ENCODE data around the gene LDHA. TPM values are rescaled to one million over a fixed set of nuclear protein-coding genes. Genes with fewer than 3 reads are reported as not detected.

LDHA gene
- total and polyA plus RNA-seq, 2 of the 13 experiments (the other 11 are each of a cell fraction or from before 2014, with no cell fraction given), result 805 to 1,547 TPM

- Histone ChIP-seq H3K27ac (ENCODE audit: extremely low read length, insufficient read depth, low read length) (no peak overlapping the region), H3K4me3 (replicated peaks in 1 of 3; ENCODE audit: insufficient read depth in 1 of 3, low read depth in 2 of 3, low read length in 3 of 3) (no peak overlapping the region), H4K20me1 (ENCODE audit: insufficient read depth, low read length) (no peaks in the 10 kb centered on the region), H3K79me2 (ENCODE audit: insufficient read depth, low read length) (no peaks in the 10 kb centered on the region), H3K9ac (ENCODE audit: insufficient read depth, low read depth, low read length) (no peak overlapping the region), H3K27me3 (ENCODE audit: control insufficient read depth in 1 of 2, insufficient read depth in 2 of 2, low read length in 2 of 2) (no peaks in the 10 kb centered on the region), H3K36me3 (replicated peaks in 1 of 2; ENCODE audit: control insufficient read depth in 1 of 2, insufficient read depth in 2 of 2, low read length in 2 of 2) (peaks cover 10 to 60% of the 10 kb centered on the region in 2 experiments), H3K4me1 (ENCODE audit: insufficient read depth, low read length) (no peaks in the 10 kb centered on the region), H3K9me3 (ENCODE audit: low read length) (no peaks in the 10 kb centered on the region), H3K4me2 (ENCODE audit: low read depth, low read length) (no peak overlapping the region), H2AFZ (ENCODE audit: low read length) (no peak overlapping the region)
- intact Hi-C loops (cut with micrococcal nuclease; ENCODE audit: unreplicated experiment), result no loop called here
- no peak for FAIRE-seq
- ChIA-PET CTCF (ENCODE audit: low intra/inter-chr PET ratio, low total read pairs) (no interaction called here), POLR2A (interaction anchor here (1.1 kb wide), 1 partner anchor 37 kb away, joined by 3 read pairs; no protein-coding TSS in a partner anchor)
- BruUV-seq (replicated peaks), result no TSS peak
- in situ Hi-C loops (cut with HindIII; ENCODE audit: extremely low pct_ligation_motif_present, low pct_unique_long_range_greater_than_20kb), result no loop called here
- DNase-seq (ENCODE audit: low spot score), result no peak
- 94% methylated on average over 4 of the region's 4 CpGs for WGBS (ENCODE audit: low lambda C conversion rate)
- peak; percentile 91 for TF ChIP-seq ZNF629 (CRISPR knock-in tag; conservative IDR thresholded peaks at IDR 0.05)
- no peak for TF ChIP-seq HOXD1 (CRISPR knock-in tag; IDR thresholded peaks at IDR 0.05)
- ATAC-seq, result no peak
These were observed 35.7 kb upstream of the LDHA start for GRCh38 chr11:18358646-18359045.

- CTCF ChIA-PET (ENCODE audit: low intra/inter-chr PET ratio, low total read pairs), result no interaction called here
- Histone ChIP-seq H3K9ac (ENCODE audit: insufficient read depth, low read depth, low read length) (no peak overlapping the region), H3K36me3 (replicated peaks in 1 of 2; ENCODE audit: control insufficient read depth in 1 of 2, insufficient read depth in 2 of 2, low read length in 2 of 2) (peaks cover 17 to 66% of the 10 kb centered on the region in 2 experiments), H3K4me3 (replicated peaks in 1 of 3; ENCODE audit: insufficient read depth in 1 of 3, low read depth in 2 of 3, low read length in 3 of 3) (no peak overlapping the region), H3K79me2 (ENCODE audit: insufficient read depth, low read length) (no peaks in the 10 kb centered on the region), H3K27ac (ENCODE audit: extremely low read length, insufficient read depth, low read length) (no peak overlapping the region), H3K9me3 (ENCODE audit: low read length) (no peaks in the 10 kb centered on the region), H3K27me3 (ENCODE audit: control insufficient read depth in 1 of 2, insufficient read depth in 2 of 2, low read length in 2 of 2) (no peaks in the 10 kb centered on the region), H3K4me1 (ENCODE audit: insufficient read depth, low read length) (no peaks in the 10 kb centered on the region), H3K4me2 (ENCODE audit: low read depth, low read length) (no peak overlapping the region), H4K20me1 (ENCODE audit: insufficient read depth, low read length) (no peaks in the 10 kb centered on the region), H2AFZ (ENCODE audit: low read length) (no peak overlapping the region)
- ATAC-seq, result no peak
- WGBS (ENCODE audit: low lambda C conversion rate), result 100% methylated on average over 5 of the region's 5 CpGs
- in situ Hi-C loops (cut with HindIII; ENCODE audit: extremely low pct_ligation_motif_present, low pct_unique_long_range_greater_than_20kb), result no loop called here
- no TSS peak for BruUV-seq (replicated peaks)
- POLR2A ChIA-PET, result no interaction called here
- intact Hi-C loops (cut with micrococcal nuclease; ENCODE audit: unreplicated experiment), result no loop called here
- FAIRE-seq, result no peak
- no peak for DNase-seq (ENCODE audit: low spot score)
- TF ChIP-seq CBX1 (IDR thresholded peaks at IDR 0.05; ENCODE audit: low read depth) (no peak), ZBTB3 (CRISPR knock-in tag; IDR thresholded peaks at IDR 0.05; ENCODE audit: borderline replicate concordance, low read depth) (no peak), TRIM22 (IDR thresholded peaks at IDR 0.05) (no peak), ZBTB33 (CRISPR knock-in tag; IDR thresholded peaks at IDR 0.05) (no peak), HHEX (CRISPR knock-in tag; IDR thresholded peaks at IDR 0.05) (no peak), ZNF343 (CRISPR knock-in tag; IDR thresholded peaks at IDR 0.05) (no peak), KAT7 (CRISPR knock-in tag; IDR thresholded peaks at IDR 0.05; ENCODE audit: borderline replicate concordance) (no peak), ZNF724P (CRISPR knock-in tag; IDR thresholded peaks at IDR 0.05; ENCODE audit: borderline replicate concordance) (no peak), UBTF (CRISPR knock-in tag; IDR thresholded peaks at IDR 0.05) (no peak), TFAP4 (IDR thresholded peaks at IDR 0.05; ENCODE audit: borderline replicate concordance, low read depth) (no peak)
These were observed 33.2 kb upstream of the LDHA start for GRCh38 chr11:18361154-18361553.
